Kidney (tissue), 14 donors: Measurements from ENCODE around the gene EGFLAM. TPM values are rescaled to one million over a fixed set of nuclear protein-coding genes. Genes with fewer than 3 reads are reported as not detected.

Experiments
- DNase-seq, 5 donors: peaks; one replicate each; pipeline ENCODE4 v3.0.0-alpha.2; 2013 to 2020
- FAIRE-seq: peaks from 2 replicates; lab custom pipeline; 2012; peaks lifted over from hg19 to GRCh38; lab: Jason Lieb, UNC
- H3K27ac ChIP-seq, 2 donors: one replicate each; pipeline ENCODE4 v1.7.0; 2013; ENCODE audit warnings: low read depth in 2 of 2, low read length in 2 of 2, inconsistent platforms in 1 of 2
- H3K27me3 ChIP-seq: one replicate; pipeline ENCODE4 v1.7.1; 2013; ENCODE audit warnings: low read length, inconsistent platforms; ENCODE audit not compliant: control insufficient read depth, insufficient read depth
- H3K36me3 ChIP-seq, 3 donors: one replicate each; pipeline versions ENCODE4 v1.7.0 to v1.7.1; 2013; ENCODE audit warnings: low read length in 3 of 3, control low read depth in 1 of 3, inconsistent platforms in 1 of 3; ENCODE audit not compliant: insufficient read depth in 3 of 3, control insufficient read depth in 2 of 3
- H3K4me1 ChIP-seq, 3 donors: one replicate each; pipeline versions ENCODE4 v1.7.0 to v1.7.1; 2013; ENCODE audit warnings: low read length in 3 of 3, inconsistent platforms in 1 of 3, low read depth in 1 of 3; ENCODE audit not compliant: control insufficient read depth in 2 of 3, insufficient read depth in 2 of 3
- H3K4me3 ChIP-seq, 3 donors: one replicate each; pipeline versions ENCODE4 v1.7.0 to v1.8.1; 2013; ENCODE audit warnings: low read length in 3 of 3, control low read depth in 1 of 3, inconsistent platforms in 1 of 3
- H3K9ac ChIP-seq, 3 donors: one replicate each; pipeline versions ENCODE4 v1.7.0 to v1.7.1; 2013; ENCODE audit warnings: low read length in 3 of 3, control low read depth in 1 of 3, inconsistent platforms in 1 of 3
- H3K9me3 ChIP-seq, 3 donors: one replicate each; pipeline versions ENCODE4 v1.7.0 to v1.7.1; 2013; ENCODE audit warnings: low read length in 3 of 3, control low read depth in 1 of 3, inconsistent platforms in 1 of 3; ENCODE audit not compliant: control insufficient read depth in 2 of 3, insufficient read depth in 1 of 3
- intact Hi-C: fragments of 100-400 bp; cut with DNase I; formaldehyde crosslinking; loops from one replicate; pipeline ENCODE4 v1.11.1; 2022
- polyA plus RNA-seq: library from polyadenylated mRNA; stranded (reverse); fragments of 350-450 nt; fragmentation: Illumina TruSeq; extraction: RNeasy Lipid Tissue Mini Kit (QIAGEN cat#74804); gene quantifications from one replicate; pipeline ENCODE4 v1.2.3, GENCODE V29; 2014; ENCODE audit warnings: low read depth, low replicate concordance; ENCODE audit not compliant: insufficient read depth
- total RNA-seq: library from RNA; stranded (reverse); fragmentation: NEBNext Ultra II Directional; extraction: Animal tissue kit (Norgen Biotek cat#: 25700); gene quantifications from one replicate; pipeline ENCODE4 v1.2.1, GENCODE V29; 2021
- TF ChIP-seq, protein P1 (sequence below): IDR thresholded peaks from 3 replicates; pipeline ENCODE4 v1.5.1; 2012; ENCODE audit warnings: mild to moderate bottlenecking, moderate library complexity, borderline replicate concordance; ENCODE audit not compliant: insufficient read depth; ENCODE audit errors: extremely low read depth
- donor health status: control.
- donor health status: control.
- donor health status: control.
- donor health status: control.
- donor health status: control.
- donor health status: DM: yes; HTN: yes; CAD: no.
- donor health status: Normal renal cell carcinoma (clear cell type).

Gene EGFLAM
- total and polyA plus RNA-seq, 2 donors from 2014 or later: 5.1 to 5.9 TPM

DNA sequence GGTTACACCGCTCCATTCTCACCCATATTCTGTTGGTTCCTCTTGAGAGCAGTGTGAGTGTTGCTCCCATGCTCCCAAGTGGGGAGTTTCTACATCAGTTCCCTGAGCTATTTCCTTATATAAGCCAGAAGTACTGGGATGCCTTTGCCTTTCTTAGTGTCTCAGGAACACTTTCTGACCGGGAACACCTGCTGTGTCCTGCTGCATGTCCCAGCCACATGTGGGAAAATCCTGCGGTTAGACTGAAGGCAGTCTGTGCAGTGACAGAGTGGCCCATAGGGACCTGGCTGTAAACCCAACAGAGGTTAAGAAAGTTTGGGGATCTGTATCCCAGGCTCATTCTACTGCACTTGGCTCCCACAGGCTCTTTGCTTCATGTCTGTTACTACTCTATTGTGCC, 126.0 kb downstream of the EGFLAM start:
- Histone ChIP-seq H3K27ac (no peak overlapping the region), H3K27me3 (no peaks in the 10 kb centered on the region), H3K9me3 (no peaks in the 10 kb centered on the region), H3K9ac (no peak overlapping the region), H3K36me3 (no peaks in the 10 kb centered on the region), H3K4me3 (no peak overlapping the region), H3K4me1 (no peaks in the 10 kb centered on the region)
- FAIRE-seq (no peak), DNase-seq (no peak)
- intact Hi-C loops: no loop called here
- TF ChIP-seq, protein P1, sequence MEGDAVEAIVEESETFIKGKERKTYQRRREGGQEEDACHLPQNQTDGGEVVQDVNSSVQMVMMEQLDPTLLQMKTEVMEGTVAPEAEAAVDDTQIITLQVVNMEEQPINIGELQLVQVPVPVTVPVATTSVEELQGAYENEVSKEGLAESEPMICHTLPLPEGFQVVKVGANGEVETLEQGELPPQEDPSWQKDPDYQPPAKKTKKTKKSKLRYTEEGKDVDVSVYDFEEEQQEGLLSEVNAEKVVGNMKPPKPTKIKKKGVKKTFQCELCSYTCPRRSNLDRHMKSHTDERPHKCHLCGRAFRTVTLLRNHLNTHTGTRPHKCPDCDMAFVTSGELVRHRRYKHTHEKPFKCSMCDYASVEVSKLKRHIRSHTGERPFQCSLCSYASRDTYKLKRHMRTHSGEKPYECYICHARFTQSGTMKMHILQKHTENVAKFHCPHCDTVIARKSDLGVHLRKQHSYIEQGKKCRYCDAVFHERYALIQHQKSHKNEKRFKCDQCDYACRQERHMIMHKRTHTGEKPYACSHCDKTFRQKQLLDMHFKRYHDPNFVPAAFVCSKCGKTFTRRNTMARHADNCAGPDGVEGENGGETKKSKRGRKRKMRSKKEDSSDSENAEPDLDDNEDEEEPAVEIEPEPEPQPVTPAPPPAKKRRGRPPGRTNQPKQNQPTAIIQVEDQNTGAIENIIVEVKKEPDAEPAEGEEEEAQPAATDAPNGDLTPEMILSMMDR: no peak

DNA sequence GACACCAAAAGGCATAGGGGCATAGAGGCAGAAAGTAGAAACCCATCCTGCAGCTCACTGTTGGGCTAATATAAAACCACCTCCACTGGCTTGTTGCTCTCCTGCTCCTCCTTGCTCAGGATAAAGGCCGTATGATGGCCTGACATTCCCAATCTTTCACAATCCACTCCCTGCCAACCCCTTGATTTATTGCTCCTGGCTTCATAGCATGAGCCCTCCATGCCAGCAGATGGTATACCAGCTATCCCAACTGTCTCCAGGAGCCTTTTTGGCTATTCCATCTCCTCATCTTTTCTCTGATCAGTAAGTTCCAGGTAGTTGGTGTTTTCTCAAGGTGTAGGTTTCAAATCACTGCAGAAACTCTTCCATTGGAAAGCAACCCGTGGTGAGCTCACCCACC, 128.8 kb downstream of the EGFLAM start:
- Histone ChIP-seq H3K4me3 (no peak overlapping the region), H3K36me3 (no peaks in the 10 kb centered on the region), H3K27ac (no peak overlapping the region), H3K27me3 (no peaks in the 10 kb centered on the region), H3K4me1 (no peaks in the 10 kb centered on the region), H3K9ac (no peak overlapping the region), H3K9me3 (no peaks in the 10 kb centered on the region)
- DNase-seq (no peak), FAIRE-seq (no peak)
- TF ChIP-seq, protein P1: no peak
- intact Hi-C loops: no loop called here

DNA sequence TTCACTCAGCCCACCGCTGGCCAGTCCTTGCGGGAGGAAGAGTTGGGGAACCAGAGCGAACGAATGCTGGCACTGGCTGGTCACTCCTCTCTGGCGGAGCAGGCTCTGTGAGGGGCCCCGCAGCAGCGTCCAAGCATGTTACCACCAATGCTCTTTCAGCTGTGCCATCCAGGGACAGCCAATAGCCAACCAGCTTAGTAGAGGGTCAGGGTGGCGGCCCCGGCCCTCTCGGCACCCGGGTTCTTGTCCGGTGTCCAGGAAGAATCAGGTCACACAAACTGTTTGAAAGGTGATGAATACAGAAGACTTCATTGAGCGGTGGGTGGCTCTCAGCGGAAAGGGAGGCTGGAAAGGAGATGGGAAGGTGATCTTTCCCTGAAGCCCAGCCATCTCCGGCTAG, 135.3 kb downstream of the EGFLAM start:
- no peak for DNase-seq
- no peak overlapping the region for H3K27ac ChIP-seq
- TF ChIP-seq, protein P1: no peak
- FAIRE-seq: no peak
- no peaks in the 10 kb centered on the region for H3K9me3 ChIP-seq
- no peaks in the 10 kb centered on the region for H3K27me3 ChIP-seq
- intact Hi-C loops: no loop called here
- no peaks in the 10 kb centered on the region for H3K4me1 ChIP-seq
- H3K4me3 ChIP-seq: no peak overlapping the region
- H3K36me3 ChIP-seq: no peaks in the 10 kb centered on the region
- H3K9ac ChIP-seq: no peak overlapping the region

DNA sequence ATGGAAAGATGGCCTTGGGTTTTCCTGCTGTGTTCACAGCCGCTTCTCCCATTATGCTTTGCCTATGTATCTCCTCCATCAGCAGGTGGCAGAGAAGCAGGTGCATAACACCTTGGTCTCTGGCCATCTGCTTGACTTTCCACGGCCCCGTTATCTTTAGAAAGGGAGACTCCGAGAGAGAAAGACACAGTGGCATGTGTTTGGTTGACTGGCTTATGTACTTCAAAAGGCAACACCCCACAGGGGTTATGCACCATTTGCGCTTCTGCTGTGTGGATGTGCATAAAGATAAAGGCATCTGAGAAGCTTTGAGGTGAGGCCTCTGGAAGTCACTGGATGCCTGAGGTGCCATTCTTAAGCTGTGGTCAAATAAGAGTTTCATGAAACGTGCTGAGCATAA, 138.4 kb downstream of the EGFLAM start:
- no peak overlapping the region for H3K9ac ChIP-seq
- FAIRE-seq: no peak

More for the DNA sequence above, 138.4 kb downstream of the EGFLAM start:
- H3K27ac ChIP-seq: no peak overlapping the region
- no peak for DNase-seq
- no peaks in the 10 kb centered on the region for H3K9me3 ChIP-seq
- TF ChIP-seq, protein P1: no peak
- intact Hi-C loops: no loop called here
- H3K4me3 ChIP-seq: no peak overlapping the region
- no peaks in the 10 kb centered on the region for H3K4me1 ChIP-seq
- no peaks in the 10 kb centered on the region for H3K27me3 ChIP-seq
- H3K36me3 ChIP-seq: no peaks in the 10 kb centered on the region
